Suppressor macrophage treated with lipopolysaccharide for 1 hour (primary cell): ENCODE measurements around the gene TMEM229B.
"Not testable (repeated sequence)": the region's sequence is repeated elsewhere in the genome, so short reads cannot be mapped to it uniquely, and the experiment has no call there.

Experiments used
- DNase-seq, 3 donors: peaks; one replicate each; pipeline ENCODE4 v3.0.0-alpha.2; 2020 to 2022

The TMEM229B gene

GRCh38 chr14:67451667-67452066, 36.9 kb downstream of the TMEM229B start:
- DNase-seq: not testable (repeated sequence)

- DNase-seq: no peak
Measured at GRCh38 chr14:67449096-67449495, 39.4 kb downstream of the TMEM229B start.

DNA sequence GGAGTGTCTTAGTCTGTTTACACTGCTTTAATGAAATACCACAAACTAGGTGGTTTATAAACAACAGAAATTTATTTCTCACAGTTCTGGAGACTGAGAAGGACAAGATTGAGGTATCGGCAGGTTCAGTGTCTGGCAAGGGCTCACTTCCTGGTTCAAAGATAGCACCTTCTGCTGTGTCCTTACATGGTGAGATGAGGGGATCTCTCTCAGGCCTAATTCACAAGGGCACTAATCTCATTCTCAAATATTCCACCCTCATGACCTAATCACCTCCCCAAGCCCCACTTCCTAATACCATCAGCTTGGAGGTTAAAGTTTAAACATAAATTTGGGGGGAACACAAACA, 41.5 kb downstream of the TMEM229B start:
- DNase-seq: no peak

DNA sequence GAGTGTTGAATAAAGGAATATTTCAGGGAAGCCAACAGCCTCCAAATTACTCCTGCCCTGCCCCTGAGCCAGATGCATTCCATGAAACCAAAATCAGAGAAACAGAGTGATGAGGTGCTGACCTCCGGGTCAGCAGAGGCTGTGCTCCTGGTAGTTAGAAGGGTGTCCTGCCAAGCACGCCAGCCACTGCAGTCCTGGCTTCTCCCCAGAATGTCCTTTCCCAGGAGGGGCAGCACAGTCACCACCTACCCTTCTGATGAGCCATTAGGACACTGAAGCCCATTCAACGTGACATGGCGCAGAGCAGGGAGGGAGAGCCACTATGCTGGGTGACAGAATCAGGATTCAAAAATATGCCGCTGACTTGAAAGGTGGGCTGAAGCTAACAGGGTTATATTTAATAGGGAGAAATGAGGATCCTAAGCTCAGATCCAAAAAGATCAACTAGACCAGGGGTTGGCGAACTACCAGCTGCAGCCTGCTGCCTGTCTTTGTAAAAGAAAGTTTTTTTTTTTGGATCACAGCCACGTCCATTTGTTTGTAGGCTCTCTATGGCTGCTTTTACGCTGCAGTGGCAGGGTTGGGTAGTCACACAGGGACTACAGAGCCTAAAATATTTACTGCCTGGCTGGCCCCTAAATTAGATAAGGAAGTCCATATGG, 42.0 kb downstream of the TMEM229B start:
- DNase-seq: no peak

DNA sequence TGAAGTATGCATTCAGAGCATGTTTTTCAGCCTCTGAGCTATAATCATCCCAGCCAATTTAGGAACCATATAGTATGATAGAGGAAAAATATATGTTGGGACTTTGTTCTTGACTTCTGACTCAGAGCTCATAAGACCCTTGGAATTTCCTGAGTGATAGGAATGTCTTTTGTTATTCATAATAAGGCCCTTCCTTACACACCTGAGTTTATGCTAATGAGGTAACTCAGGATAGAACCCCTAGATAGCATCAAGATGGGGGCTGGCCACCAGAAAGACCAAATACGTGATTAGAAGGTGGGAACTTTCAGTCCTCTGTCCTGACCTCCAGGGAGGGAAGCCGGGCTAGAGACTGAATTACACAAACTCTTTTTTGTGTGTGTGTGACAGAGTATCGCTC, 44.1 kb downstream of the TMEM229B start:
- no peak for DNase-seq

DNA sequence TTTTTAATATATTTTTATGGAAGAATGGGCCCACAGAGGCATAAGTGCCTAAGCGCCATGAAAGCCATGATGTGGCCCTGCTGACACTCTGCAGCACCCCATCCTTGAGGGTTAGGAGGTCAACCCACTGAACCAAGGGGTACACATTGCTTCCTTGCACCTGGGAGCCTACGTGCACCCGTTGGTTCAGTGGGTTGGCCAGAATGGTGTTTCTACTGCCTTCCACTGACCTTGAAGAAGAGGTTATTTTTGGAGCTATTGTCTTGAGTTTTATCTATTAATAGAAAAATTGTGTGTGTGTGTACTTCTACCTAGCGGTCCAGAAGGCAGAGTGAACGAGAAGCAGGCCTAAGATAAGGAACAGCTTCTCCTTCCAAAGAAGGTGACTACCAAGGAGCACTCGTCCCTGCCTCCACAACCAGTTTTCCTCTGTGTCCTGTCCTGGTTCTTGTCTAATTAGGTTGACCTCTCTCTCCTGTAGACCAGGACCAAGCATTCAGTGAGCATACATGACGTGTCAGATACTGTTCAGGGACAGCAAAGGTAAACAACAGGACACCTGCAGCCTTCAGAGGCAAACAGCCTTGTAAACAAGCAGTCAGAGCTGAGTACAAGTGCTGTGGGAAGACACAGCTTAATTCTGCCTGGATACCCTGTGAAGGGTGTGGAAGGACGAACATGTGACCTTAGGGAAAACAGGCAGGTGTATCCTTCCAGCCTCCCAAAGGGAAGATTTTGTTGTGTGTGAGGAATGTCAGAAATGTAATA, 46.2 kb downstream of the TMEM229B start:
- DNase-seq: no peak

GRCh38 chr14:67441672-67442071, 46.8 kb downstream of the TMEM229B start:
- DNase-seq: no peak

- peak; percentile 48 to 61 (median 58) for DNase-seq
Measured at GRCh38 chr14:67441256-67441655, 47.3 kb downstream of the TMEM229B start.

- no peak for DNase-seq
Measured at GRCh38 chr14:67440513-67440912, 48.0 kb downstream of the TMEM229B start.

GRCh38 chr14:67438969-67439368, 49.6 kb downstream of the TMEM229B start:
- no peak for DNase-seq

- DNase-seq: no peak
Measured at GRCh38 chr14:67436006-67436866, 52.3 kb downstream of the TMEM229B start.

GRCh38 chr14:67435603-67436002, 52.9 kb downstream of the TMEM229B start:
- DNase-seq: no peak

- DNase-seq: no peak
Measured at GRCh38 chr14:67432050-67432564, 56.4 kb downstream of the TMEM229B start.

GRCh38 chr14:67429510-67430205, 58.9 kb downstream of the TMEM229B start:
- no peak for DNase-seq

DNA sequence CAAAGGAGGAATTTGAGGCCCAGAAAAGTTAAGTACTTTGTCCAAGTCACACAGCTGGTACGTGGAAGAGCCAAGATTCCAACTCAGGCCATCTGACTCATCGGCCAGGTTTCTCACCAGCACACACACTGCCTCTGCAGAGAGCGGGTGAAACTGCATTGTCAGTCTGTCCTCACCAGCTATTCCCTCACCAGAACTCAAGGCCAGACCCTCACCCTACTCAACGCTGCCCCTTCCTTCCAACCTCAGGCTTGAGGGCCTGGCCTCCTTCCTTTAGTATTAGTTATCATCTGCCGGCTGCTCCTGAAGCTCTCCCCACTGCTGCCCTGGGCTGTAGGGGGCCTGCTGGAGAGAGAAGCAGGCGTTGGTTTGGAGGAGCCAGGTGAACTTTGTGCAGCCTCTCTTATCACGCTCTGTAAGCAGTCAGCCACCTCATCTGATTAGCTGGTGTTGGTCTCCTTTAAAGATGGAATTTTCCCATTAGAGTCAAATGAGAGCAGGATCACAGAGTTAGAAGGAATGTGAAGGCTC, 60.0 kb downstream of the TMEM229B start:
- no peak for DNase-seq

GRCh38 chr14:67426983-67427606, 61.4 kb downstream of the TMEM229B start:
- DNase-seq: peak; percentile 85 to 88 (median 88)

- DNase-seq: peak in 1 of 3 donors; percentile 12
Measured at GRCh38 chr14:67426161-67426560, 62.4 kb downstream of the TMEM229B start.

DNA sequence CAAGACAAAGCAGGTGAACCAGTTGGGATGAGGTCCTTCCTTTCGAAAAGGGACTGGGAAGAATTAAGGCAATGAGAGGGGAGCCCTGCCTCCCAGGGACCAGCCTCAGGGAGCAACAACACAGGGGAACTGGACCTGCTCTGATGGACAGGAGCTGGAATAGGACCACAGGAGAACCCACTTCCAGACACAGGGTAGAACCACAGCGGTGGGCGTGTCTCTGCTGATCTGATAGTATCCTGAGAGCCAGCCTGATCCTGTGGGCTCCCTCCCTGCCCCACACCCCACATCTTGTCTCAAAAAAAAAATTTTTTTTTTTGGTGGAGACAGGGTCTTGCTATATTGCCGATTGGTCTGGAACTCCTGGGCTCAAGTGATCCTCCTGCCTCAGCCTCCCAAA, 62.9 kb downstream of the TMEM229B start:
- DNase-seq: no peak

- no peak for DNase-seq
Measured at GRCh38 chr14:67424539-67424938, 64.0 kb downstream of the TMEM229B start.

DNA sequence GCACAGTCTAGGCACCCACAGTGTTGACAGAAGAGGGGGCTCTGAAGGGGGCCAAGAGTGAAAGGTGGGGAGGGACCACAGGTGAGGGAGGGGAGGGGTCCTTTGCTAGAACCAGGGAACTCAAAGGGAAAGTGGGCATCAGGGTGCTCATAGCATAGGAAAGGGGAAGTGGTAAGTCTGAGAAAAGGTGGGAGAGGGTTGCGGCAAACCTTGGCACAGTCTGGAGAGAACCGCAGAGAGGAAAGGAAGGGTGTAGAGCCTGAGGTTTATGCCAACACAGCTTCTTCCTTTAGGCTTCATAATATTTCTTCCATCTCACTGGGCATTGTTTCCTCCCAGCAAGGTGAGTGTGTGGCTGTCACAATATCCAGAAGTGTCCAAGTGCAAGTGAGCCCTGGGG, 65.1 kb downstream of the TMEM229B start:
- DNase-seq: peak in 1 of 3 donors; percentile 27

- DNase-seq: no peak
Measured at GRCh38 chr14:67421356-67422224, 66.9 kb downstream of the TMEM229B start.
